Activated CD4-positive, alpha-beta memory T cell treated with anti-CD3 and anti-CD28 coated beads for 36 hours (primary cell): ENCODE data around the gene ADGRG3. TPM values are rescaled to one million over a fixed set of nuclear protein-coding genes. Genes with fewer than 3 reads are reported as not detected.
A peak's percentile ranks its signal among the peaks of the same experiment; 100 is the strongest.

ENCODE experiments used
- CTCF ChIA-PET: fragments of 350-600 bp; sonication (Branson Sonifier 250); formaldehyde crosslinking; loops from one replicate; lab custom pipeline; 2021; ENCODE audit warnings: antibody characterized with exemption, inconsistent platforms; lab: Charles Lee
- POLR2A ChIA-PET: fragments of 350-600 bp; sonication (Branson Sonifier 250); formaldehyde crosslinking; loops from one replicate; lab custom pipeline; 2021; ENCODE audit warnings: antibody characterized with exemption; lab: Charles Lee
- DNase-seq: peaks from one replicate; pipeline ENCODE4 v3.0.0-alpha.2; 2020
- H3K27ac Mint-ChIP-seq: one replicate; pipeline ENCODE4 v1.8.0; 2021; ENCODE audit warnings: mixed read lengths
- H3K27me3 Mint-ChIP-seq: one replicate; pipeline ENCODE4 v1.8.0; 2021; ENCODE audit warnings: mixed read lengths
- H3K36me3 Mint-ChIP-seq: one replicate; pipeline ENCODE4 v1.8.0; 2021; ENCODE audit warnings: mixed read lengths
- H3K4me1 Mint-ChIP-seq: one replicate; pipeline ENCODE4 v1.8.0; 2021; ENCODE audit warnings: low read depth, mixed read lengths
- H3K4me3 Mint-ChIP-seq: one replicate; pipeline ENCODE4 v1.8.0; 2021; ENCODE audit warnings: mild to moderate bottlenecking, mixed read lengths
- H3K9me3 Mint-ChIP-seq: one replicate; pipeline ENCODE4 v1.8.0; 2021; ENCODE audit warnings: mixed read lengths
- intact Hi-C: fragments of 100-400 bp; cut with micrococcal nuclease; formaldehyde crosslinking; loops from one replicate; pipeline ENCODE4 v1.15.1; 2023
- total RNA-seq, 2 experiments: library from RNA; stranded (reverse); gene quantifications; one replicate each; pipeline ENCODE4 v1.2.3, GENCODE V29; 2021

Gene ADGRG3
- total RNA-seq, 2 experiments from 2014 or later: not detected

GRCh38 chr16:57735755-57736418 lies 67.8 kb downstream of the ADGRG3 start, which contains the start of gene KATNB1:
Gene KATNB1 (plus strand): TSS chr16:57735770. CDS start chr16:57737244, 1,474 bp downstream.
- peak within 1 kb of the TSS; percentile 99 for H3K4me3 Mint-ChIP-seq
- intact Hi-C loops: loop anchor here (1.0 to 5.0 kb wide), 8 partner anchors 87 to 436 kb away; partner anchors contain the start of genes CFAP20, POLR2C, USB1 and ZNF319
- H3K36me3 Mint-ChIP-seq: peaks cover 19% of the 10 kb centered on the region
- CTCF ChIA-PET: interaction anchor here (0.6 to 4.4 kb wide), 17 partner anchors 20 to 392 kb away, joined by 3 to 30 read pairs (median 3); partner anchors contain the start of genes ADGRG5 and ZNF319
- H3K9me3 Mint-ChIP-seq: peaks cover 16% of the 10 kb centered on the region
- no peak for DNase-seq
- peak within 1 kb of the TSS; percentile 87 for H3K27ac Mint-ChIP-seq
- POLR2A ChIA-PET: interaction anchor here (0.5 to 1.6 kb wide), 9 partner anchors 10 to 976 kb away, joined by 3 to 6 read pairs (median 3); partner anchors contain the start of genes CIAPIN1, COQ9, USB1 and ZNF319
- H3K4me1 Mint-ChIP-seq: peaks cover 27% of the 10 kb centered on the region
- peaks cover 2% of the 10 kb centered on the region for H3K27me3 Mint-ChIP-seq

DNA sequence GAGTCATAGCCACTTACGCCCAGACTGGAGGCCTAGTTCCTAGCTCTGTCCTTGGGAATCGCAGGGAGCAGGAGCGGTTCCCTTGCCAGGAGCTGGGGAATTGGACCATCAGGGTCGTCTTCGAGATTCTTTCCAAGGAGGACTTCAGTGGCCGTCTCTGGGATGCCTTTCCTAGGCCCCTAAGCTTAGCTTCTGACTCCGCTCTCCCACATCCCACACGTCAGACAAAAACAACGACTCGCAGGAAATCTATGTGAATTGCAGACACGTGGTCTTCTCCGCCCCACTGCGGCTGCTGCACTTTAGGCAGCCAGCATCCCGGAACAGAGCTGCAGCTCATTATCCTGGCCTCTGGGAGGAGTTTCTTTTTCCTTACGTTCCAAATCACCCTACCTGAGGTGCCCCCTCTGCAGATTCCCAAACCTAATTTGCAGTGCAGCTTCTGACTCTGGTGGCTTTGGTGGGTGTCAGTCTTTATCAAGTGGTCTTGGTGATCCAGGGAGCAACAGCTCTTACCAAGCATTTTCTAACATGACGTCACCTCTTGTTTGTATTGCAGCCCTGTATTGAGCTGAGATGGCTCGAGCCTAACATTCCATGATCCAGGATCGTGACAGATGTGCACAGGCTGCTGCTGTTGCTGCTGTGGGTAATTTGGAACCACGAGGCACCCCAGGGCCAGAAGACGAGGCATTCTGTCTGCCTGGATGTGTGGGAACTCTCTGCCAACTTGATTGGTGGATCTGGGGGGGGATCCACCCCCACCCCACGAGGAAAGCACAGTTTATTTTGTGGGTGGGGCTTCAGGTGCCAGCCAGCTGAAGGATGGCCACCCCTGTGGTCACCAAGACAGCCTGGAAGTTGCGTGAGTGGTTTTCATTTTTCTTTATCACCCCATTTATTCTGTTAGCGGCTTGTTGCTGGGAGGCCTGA lies 68.6 kb downstream of the ADGRG3 start:
- Mint-ChIP-seq H3K4me3 (peak overlapping the region; percentile 99), H3K9me3 (peaks cover 16% of the 10 kb centered on the region), H3K27ac (peak overlapping the region; percentile 87), H3K4me1 (peaks cover 27% of the 10 kb centered on the region), H3K27me3 (peaks cover 2% of the 10 kb centered on the region), H3K36me3 (peaks cover 19% of the 10 kb centered on the region)
- CTCF ChIA-PET: interaction anchor here (0.6 to 4.4 kb wide), 12 partner anchors 20 to 320 kb away, joined by 3 to 30 read pairs (median 4); partner anchors contain the start of genes ADGRG5 and ZNF319
- POLR2A ChIA-PET: interaction anchor here (1.1 to 1.6 kb wide), 2 partner anchors 11 to 146 kb away, joined by 4 read pairs; no protein-coding TSS in a partner anchor
- peak; percentile 68 for DNase-seq
- intact Hi-C loops: loop anchor here (5.0 kb wide), 2 partner anchors 159 to 274 kb away; partner anchors contain the start of gene POLR2C

- peaks cover 21% of the 10 kb centered on the region for H3K4me1 Mint-ChIP-seq
- DNase-seq: no peak
- no peaks in the 10 kb centered on the region for H3K9me3 Mint-ChIP-seq
- no peak overlapping the region for H3K4me3 Mint-ChIP-seq
- peaks cover 2% of the 10 kb centered on the region for H3K27me3 Mint-ChIP-seq
- no peak overlapping the region for H3K27ac Mint-ChIP-seq
- peaks cover 8% of the 10 kb centered on the region for H3K36me3 Mint-ChIP-seq
- ChIA-PET POLR2A (no interaction called here), CTCF (no interaction called here)
- intact Hi-C loops: loop anchor here (5.0 kb wide), 2 partner anchors 162 to 277 kb away; partner anchors contain the start of gene POLR2C
Observed at GRCh38 chr16:57738844-57739243, 70.7 kb downstream of the ADGRG3 start.

Other genes with a start within 250 kb of the ADGRG3 start
- 10 to 100 TPM; 34.8 to 38.5 TPM for gene CIAPIN1, start 220.9 kb upstream of the ADGRG3 start, total RNA-seq
- 10 to 100 TPM; 29.8 to 33.0 TPM for gene COQ9, start 220.8 kb upstream of the ADGRG3 start, total RNA-seq
- 10 to 100 TPM; 52.5 to 57.0 TPM for gene POLR2C, start 205.6 kb upstream of the ADGRG3 start, total RNA-seq
- 1 to 10 TPM; 5.5 to 7.1 TPM for gene DOK4, start 181.8 kb upstream of the ADGRG3 start, total RNA-seq
- 1 to 10 TPM; 7.0 to 7.9 TPM for gene CCDC102A, start 131.7 kb upstream of the ADGRG3 start, total RNA-seq
- 1 to 10 TPM; 6.7 to 6.9 TPM for gene ADGRG5, start 125.7 kb upstream of the ADGRG3 start, total RNA-seq
- gene ADGRG1, start 39.7 kb upstream of the ADGRG3 start, total RNA-seq: 1 to 10 TPM; 4.7 to 6.0 TPM
- not detected for gene DRC7, start 26.5 kb downstream of the ADGRG3 start, total RNA-seq
- gene KATNB1, start 67.5 kb downstream of the ADGRG3 start, total RNA-seq: 10 to 100 TPM; 30.6 to 31.6 TPM
- gene KIFC3, start 134.2 kb downstream of the ADGRG3 start, total RNA-seq: 1 to 10 TPM in 1 of 2 experiments, under 1 TPM in 1; 0.83 to 1.3 TPM